GM23248 (cell line): Measurements from ENCODE around the gene LDLRAD3.
"Not testable (repeated sequence)": the region's sequence is repeated elsewhere in the genome, so short reads cannot be mapped to it uniquely, and the experiment has no call there.

Experiments used
- EZH2 ChIP-seq: fragments of 200-600 bp; sonication (generic); IDR thresholded peaks from 2 replicates; pipeline ENCODE4 v1.6.1; 2018; ENCODE audit warnings: antibody characterized with exemption, mild to moderate bottlenecking; ENCODE audit not compliant: insufficient read depth, poor library complexity, severe bottlenecking
- EZH2phosphoT487 ChIP-seq: fragments of 200-600 bp; sonication (generic); IDR thresholded peaks from 2 replicates; pipeline ENCODE4 v1.6.1; 2018; ENCODE audit warnings: antibody characterized with exemption, moderate library complexity, mild to moderate bottlenecking, low read depth; ENCODE audit not compliant: insufficient read depth

DNA sequence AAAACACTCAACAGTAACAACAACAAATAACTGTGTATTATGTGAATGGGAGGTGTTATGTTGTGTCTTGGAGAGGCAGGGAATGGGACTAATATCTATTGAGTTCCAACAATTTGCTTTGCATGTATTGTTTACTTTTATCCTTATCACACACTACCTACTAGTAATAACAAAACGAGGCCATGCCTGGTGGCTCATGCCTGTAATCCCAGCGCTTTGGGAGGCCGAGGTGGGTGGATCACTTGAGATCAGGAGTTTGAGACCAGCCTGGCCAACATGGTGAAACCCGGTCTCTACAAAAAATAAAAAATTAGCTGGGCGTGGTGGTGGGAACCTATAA lies 35.5 kb upstream of the LDLRAD3 start:
- not testable (repeated sequence) for TF ChIP-seq EZH2, EZH2phosphoT487
